ENCODE results near the gene PTPRJ.

PTPRJ gene

DNA sequence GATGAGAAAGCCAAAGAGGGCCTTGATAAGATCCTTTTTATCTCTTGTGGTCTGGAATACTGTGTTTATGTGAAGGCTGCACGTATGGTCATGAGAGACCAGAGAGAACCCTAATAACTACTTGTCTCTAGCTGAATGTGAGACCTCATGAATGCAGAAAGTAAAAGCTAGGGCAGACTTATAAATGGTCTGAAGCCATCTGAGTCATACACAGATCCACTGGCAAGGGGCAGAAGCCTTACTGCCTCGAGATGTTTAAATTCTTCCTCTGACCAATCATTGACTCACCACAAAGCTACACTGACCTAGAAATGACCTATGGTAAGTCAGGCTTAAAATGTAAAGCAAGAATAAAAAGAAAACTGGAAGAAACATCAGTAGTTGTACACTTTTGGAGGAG lies 213.5 kb downstream of the PTPRJ start:
- DNase-seq = peak; percentile 18
- no peak overlapping the region for H3K14ac ChIP-seq (ENCODE audit: low read length in 2 of 2)
- H3K4me1 ChIP-seq (ENCODE audit: control insufficient read depth, insufficient read depth, low read depth, low read length) = no peaks in the 10 kb centered on the region
- no peak overlapping the region for H3K4ac ChIP-seq (ENCODE audit: low read depth in 1 of 2, low read length in 2 of 2)
- WGBS = 80% methylated on average over 1 of the region's 2 CpGs
- no peak overlapping the region for H2BK120ac ChIP-seq (ENCODE audit: low read depth, low read length)
- H3K4me2 ChIP-seq (ENCODE audit: low read length, poor library complexity, severe bottlenecking) = no peak overlapping the region
- H2BK5ac ChIP-seq (ENCODE audit: low read depth, low read length, poor library complexity, severe bottlenecking) = no peak overlapping the region
- no peak overlapping the region for H4K8ac ChIP-seq (ENCODE audit: low read length)
- no peak overlapping the region for H3K18ac ChIP-seq (ENCODE audit: low read depth in 1 of 2, low read length in 2 of 2)
- H3K27ac ChIP-seq (ENCODE audit: low read length, poor library complexity, severe bottlenecking) = no peak overlapping the region
- H3K79me1 ChIP-seq (replicated peaks; ENCODE audit: low read length, poor library complexity, severe bottlenecking) = no peaks in the 10 kb centered on the region
- no peak overlapping the region for H2AFZ ChIP-seq (ENCODE audit: low read depth, low read length)
- no peak overlapping the region for H3K9ac ChIP-seq (ENCODE audit: low read length)
- H4K91ac ChIP-seq (ENCODE audit: low read length) = no peak overlapping the region
- H2AK5ac ChIP-seq (ENCODE audit: low read length, severe bottlenecking) = no peak overlapping the region
- no peak overlapping the region for H3K23ac ChIP-seq (ENCODE audit: low read length in 2 of 2)
- no peaks in the 10 kb centered on the region for H3K27me3 ChIP-seq (ENCODE audit: control insufficient read depth in 1 of 2, insufficient read depth in 1 of 2, low read length in 2 of 2)
- H2BK15ac ChIP-seq (ENCODE audit: low read depth, poor library complexity, severe bottlenecking) = no peak overlapping the region
- H3K9me3 ChIP-seq (ENCODE audit: control insufficient read depth, low read length) = peaks cover 19% of the 10 kb centered on the region
- no peak overlapping the region for H3K4me3 ChIP-seq (ENCODE audit: insufficient read depth in 1 of 2, low read depth in 1 of 2, low read length in 2 of 2)
- no peaks in the 10 kb centered on the region for H3K36me3 ChIP-seq (ENCODE audit: control insufficient read depth in 1 of 2, insufficient read depth in 2 of 2, low read depth in 1 of 2, low read length in 2 of 2)
- no peak overlapping the region for H2BK12ac ChIP-seq (ENCODE audit: low read length in 2 of 2)

DNA sequence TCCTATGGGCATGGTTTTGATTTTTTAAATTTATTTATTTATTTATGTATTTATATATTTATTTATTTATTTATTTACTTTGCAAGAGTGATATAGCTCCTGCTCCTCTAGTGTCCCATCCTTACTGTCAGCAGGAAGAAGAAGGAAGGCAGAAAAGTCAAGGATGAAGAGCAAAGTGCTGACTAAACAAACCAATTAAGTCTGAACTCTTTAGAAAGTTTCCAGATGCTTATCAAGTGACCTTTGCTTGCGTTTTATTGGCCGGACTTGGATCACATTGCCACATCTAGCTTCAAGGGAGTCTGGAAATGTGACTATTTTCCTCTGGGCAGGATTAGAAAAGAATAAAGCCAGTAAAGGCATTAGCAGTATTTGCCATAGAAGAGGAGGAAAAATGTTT lies 227.5 kb downstream of the PTPRJ start:
- 87% methylated on average over 2 of the region's 2 CpGs for WGBS
- no peak overlapping the region for H3K27ac ChIP-seq (ENCODE audit: low read length, poor library complexity, severe bottlenecking)

GRCh38 chr11:48210052-48210451 lies 229.7 kb downstream of the PTPRJ start:
- Histone ChIP-seq H4K8ac (ENCODE audit: low read length) (no peak overlapping the region), H2BK12ac (ENCODE audit: low read length in 2 of 2) (no peak overlapping the region), H2AFZ (ENCODE audit: low read depth, low read length) (no peak overlapping the region), H2BK120ac (ENCODE audit: low read depth, low read length) (no peak overlapping the region), H3K36me3 (ENCODE audit: control insufficient read depth in 1 of 2, insufficient read depth in 2 of 2, low read depth in 1 of 2, low read length in 2 of 2) (no peaks in the 10 kb centered on the region), H3K79me1 (replicated peaks; ENCODE audit: low read length, poor library complexity, severe bottlenecking) (no peaks in the 10 kb centered on the region), H3K23ac (ENCODE audit: low read length in 2 of 2) (no peak overlapping the region), H4K91ac (ENCODE audit: low read length) (no peak overlapping the region), H3K27me3 (ENCODE audit: control insufficient read depth in 1 of 2, insufficient read depth in 1 of 2, low read length in 2 of 2) (peaks cover 0 to 4% of the 10 kb centered on the region in 2 experiments), H3K9ac (ENCODE audit: low read length) (no peak overlapping the region), H2BK15ac (ENCODE audit: low read depth, poor library complexity, severe bottlenecking) (no peak overlapping the region), H3K18ac (ENCODE audit: low read depth in 1 of 2, low read length in 2 of 2) (no peak overlapping the region), H3K14ac (ENCODE audit: low read length in 2 of 2) (no peak overlapping the region), H3K4me3 (ENCODE audit: insufficient read depth in 1 of 2, low read depth in 1 of 2, low read length in 2 of 2) (no peak overlapping the region), H3K4me2 (ENCODE audit: low read length, poor library complexity, severe bottlenecking) (no peak overlapping the region), H3K4ac (ENCODE audit: low read depth in 1 of 2, low read length in 2 of 2) (no peak overlapping the region), H2BK5ac (ENCODE audit: low read depth, low read length, poor library complexity, severe bottlenecking) (no peak overlapping the region), H3K9me3 (ENCODE audit: control insufficient read depth, low read length) (no peaks in the 10 kb centered on the region), H2AK5ac (ENCODE audit: low read length, severe bottlenecking) (no peak overlapping the region), H3K27ac (ENCODE audit: low read length, poor library complexity, severe bottlenecking) (no peak overlapping the region), H3K4me1 (ENCODE audit: control insufficient read depth, insufficient read depth, low read depth, low read length) (no peaks in the 10 kb centered on the region)
- DNase-seq = no peak
- 53% methylated on average over 4 of the region's 7 CpGs for WGBS

More for the DNA sequence above, 227.5 kb downstream of the PTPRJ start:
- Histone ChIP-seq H3K18ac (ENCODE audit: low read depth in 1 of 2, low read length in 2 of 2) (no peak overlapping the region), H2BK5ac (ENCODE audit: low read depth, low read length, poor library complexity, severe bottlenecking) (no peak overlapping the region), H3K4me2 (ENCODE audit: low read length, poor library complexity, severe bottlenecking) (no peak overlapping the region), H3K14ac (ENCODE audit: low read length in 2 of 2) (no peak overlapping the region), H2BK15ac (ENCODE audit: low read depth, poor library complexity, severe bottlenecking) (no peak overlapping the region), H3K4me1 (ENCODE audit: control insufficient read depth, insufficient read depth, low read depth, low read length) (no peaks in the 10 kb centered on the region), H3K23ac (ENCODE audit: low read length in 2 of 2) (no peak overlapping the region), H2AK5ac (ENCODE audit: low read length, severe bottlenecking) (no peak overlapping the region), H2AFZ (ENCODE audit: low read depth, low read length) (no peak overlapping the region), H3K4me3 (ENCODE audit: insufficient read depth in 1 of 2, low read depth in 1 of 2, low read length in 2 of 2) (no peak overlapping the region), H2BK12ac (ENCODE audit: low read length in 2 of 2) (no peak overlapping the region), H3K9me3 (ENCODE audit: control insufficient read depth, low read length) (no peaks in the 10 kb centered on the region), H2BK120ac (ENCODE audit: low read depth, low read length) (no peak overlapping the region), H3K79me1 (replicated peaks; ENCODE audit: low read length, poor library complexity, severe bottlenecking) (no peaks in the 10 kb centered on the region), H3K27me3 (ENCODE audit: control insufficient read depth in 1 of 2, insufficient read depth in 1 of 2, low read length in 2 of 2) (no peaks in the 10 kb centered on the region), H3K36me3 (ENCODE audit: control insufficient read depth in 1 of 2, insufficient read depth in 2 of 2, low read depth in 1 of 2, low read length in 2 of 2) (no peaks in the 10 kb centered on the region), H3K4ac (ENCODE audit: low read depth in 1 of 2, low read length in 2 of 2) (no peak overlapping the region), H4K8ac (ENCODE audit: low read length) (no peak overlapping the region), H3K9ac (ENCODE audit: low read length) (no peak overlapping the region), H4K91ac (ENCODE audit: low read length) (no peak overlapping the region)
- DNase-seq = no peak

DNA sequence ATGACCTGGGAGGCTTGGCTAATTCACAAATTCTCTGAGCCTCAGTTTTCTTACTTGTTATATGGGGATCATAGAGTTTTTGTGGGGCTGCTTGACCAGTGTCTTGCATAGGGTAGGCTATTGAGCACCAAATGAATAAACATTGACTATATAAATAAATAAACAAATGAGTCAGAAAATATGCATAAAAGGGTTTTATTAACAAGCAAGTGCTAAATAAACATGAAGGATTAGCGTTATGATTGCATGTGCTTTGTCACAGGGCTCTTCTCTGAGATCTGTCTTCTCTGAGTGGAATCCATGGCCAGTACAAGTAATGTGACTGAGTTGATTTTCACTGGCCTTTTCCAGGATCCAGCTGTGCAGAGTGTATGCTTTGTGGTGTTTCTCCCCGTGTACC lies 236.2 kb downstream of the PTPRJ start, which contains the start of gene OR4B1:
TSS of gene OR4B1 (plus strand) at position 301 of the 400 bp plus-strand sequence. CDS start at position 301, 0 bp downstream.
- Histone ChIP-seq H3K27ac (ENCODE audit: low read length, poor library complexity, severe bottlenecking) (no peak within 1 kb of the TSS), H2AK5ac (ENCODE audit: low read length, severe bottlenecking) (no peak within 1 kb of the TSS), H3K4ac (ENCODE audit: low read depth in 1 of 2, low read length in 2 of 2) (no peak within 1 kb of the TSS), H2BK5ac (ENCODE audit: low read depth, low read length, poor library complexity, severe bottlenecking) (no peak within 1 kb of the TSS), H3K79me1 (replicated peaks; ENCODE audit: low read length, poor library complexity, severe bottlenecking) (no peaks in the 10 kb centered on the region), H3K4me3 (ENCODE audit: insufficient read depth in 1 of 2, low read depth in 1 of 2, low read length in 2 of 2) (no peak within 1 kb of the TSS), H2BK15ac (ENCODE audit: low read depth, poor library complexity, severe bottlenecking) (no peak within 1 kb of the TSS), H4K91ac (ENCODE audit: low read length) (no peak within 1 kb of the TSS), H3K18ac (ENCODE audit: low read depth in 1 of 2, low read length in 2 of 2) (no peak within 1 kb of the TSS), H3K9me3 (ENCODE audit: control insufficient read depth, low read length) (no peaks in the 10 kb centered on the region), H4K8ac (ENCODE audit: low read length) (no peak within 1 kb of the TSS), H3K27me3 (ENCODE audit: control insufficient read depth in 1 of 2, insufficient read depth in 1 of 2, low read length in 2 of 2) (peaks cover 0 to 7% of the 10 kb centered on the region in 2 experiments), H2BK12ac (ENCODE audit: low read length in 2 of 2) (no peak within 1 kb of the TSS), H3K4me2 (ENCODE audit: low read length, poor library complexity, severe bottlenecking) (no peak within 1 kb of the TSS), H2BK120ac (ENCODE audit: low read depth, low read length) (no peak within 1 kb of the TSS), H3K36me3 (ENCODE audit: control insufficient read depth in 1 of 2, insufficient read depth in 2 of 2, low read depth in 1 of 2, low read length in 2 of 2) (no peaks in the 10 kb centered on the region), H3K9ac (ENCODE audit: low read length) (no peak within 1 kb of the TSS), H3K14ac (ENCODE audit: low read length in 2 of 2) (no peak within 1 kb of the TSS), H3K4me1 (ENCODE audit: control insufficient read depth, insufficient read depth, low read depth, low read length) (no peaks in the 10 kb centered on the region), H3K23ac (ENCODE audit: low read length in 2 of 2) (no peak within 1 kb of the TSS), H2AFZ (ENCODE audit: low read depth, low read length) (no peak within 1 kb of the TSS)
- 62% methylated on average over 2 of the region's 2 CpGs for WGBS
- no peak for DNase-seq
